ENCODE results near the gene SLX4IP.
A peak's percentile ranks its signal among the peaks of the same experiment; 100 is the strongest.

GRCh38 chr20:10469599-10469998 lies 34.5 kb downstream of the SLX4IP start:
- TF ChIP-seq CTCF (IDR thresholded peaks at IDR 0.05): peak; percentile 26 to 73 (median 71)
- TF ChIP-seq POLR2A (IDR thresholded peaks at IDR 0.05): no peak
